ENCODE results near the gene KMT5B.

Gene KMT5B

DNA sequence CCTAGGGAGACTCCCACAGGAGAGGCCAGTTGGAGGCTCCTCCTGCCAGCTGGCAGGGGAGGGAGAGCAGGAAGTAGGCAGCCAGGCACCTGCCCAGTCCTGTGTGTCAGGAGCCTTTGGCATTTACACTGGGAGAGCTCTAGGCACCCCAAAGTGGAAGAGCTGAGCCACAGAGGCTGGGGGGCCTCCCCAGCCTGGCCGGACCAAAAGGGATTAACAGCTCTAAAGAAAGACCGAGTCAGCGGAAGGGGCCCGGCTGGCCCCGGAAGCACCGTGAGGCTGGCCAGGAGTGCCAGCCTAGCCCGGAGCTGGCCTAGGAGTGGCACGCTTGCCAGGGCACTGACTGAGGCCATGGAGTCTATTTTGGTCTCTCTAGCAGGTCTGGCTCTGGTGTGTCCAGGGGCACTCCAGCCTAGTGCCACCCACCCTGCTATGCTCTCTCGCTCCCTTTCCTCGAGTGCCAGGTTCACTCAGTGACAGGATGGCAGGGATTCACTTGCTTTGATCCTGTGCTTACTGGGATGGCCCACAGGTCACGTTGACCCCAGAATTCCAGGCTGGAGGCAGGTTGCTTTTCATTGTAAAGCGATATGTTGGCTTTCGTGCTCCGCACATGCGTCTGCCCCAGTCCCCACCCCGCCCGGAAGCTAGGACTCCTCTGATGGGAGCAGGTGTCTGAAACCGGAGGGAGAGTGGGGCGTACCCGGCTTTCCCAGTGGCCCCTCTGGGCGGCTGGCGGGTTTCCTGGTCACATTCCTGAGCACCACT is 3.3 kb upstream of the KMT5B start:
- Histone ChIP-seq H3K9ac (ENCODE audit: low read length) (no peak overlapping the region), H3K4me3 (ENCODE audit: low read depth, low read length) (no peak overlapping the region), H3K27me3 (ENCODE audit: control insufficient read depth, insufficient read depth, low read length) (peaks cover 14% of the 10 kb centered on the region), H3K36me3 (ENCODE audit: control insufficient read depth, insufficient read depth, low read length) (no peaks in the 10 kb centered on the region), H3K9me3 (ENCODE audit: control insufficient read depth, insufficient read depth, low read depth, low read length) (no peaks in the 10 kb centered on the region), H3K27ac (ENCODE audit: low read depth, low read length) (no peak overlapping the region), H3K4me1 (ENCODE audit: control insufficient read depth, insufficient read depth, low read length) (peaks cover 13% of the 10 kb centered on the region)

DNA sequence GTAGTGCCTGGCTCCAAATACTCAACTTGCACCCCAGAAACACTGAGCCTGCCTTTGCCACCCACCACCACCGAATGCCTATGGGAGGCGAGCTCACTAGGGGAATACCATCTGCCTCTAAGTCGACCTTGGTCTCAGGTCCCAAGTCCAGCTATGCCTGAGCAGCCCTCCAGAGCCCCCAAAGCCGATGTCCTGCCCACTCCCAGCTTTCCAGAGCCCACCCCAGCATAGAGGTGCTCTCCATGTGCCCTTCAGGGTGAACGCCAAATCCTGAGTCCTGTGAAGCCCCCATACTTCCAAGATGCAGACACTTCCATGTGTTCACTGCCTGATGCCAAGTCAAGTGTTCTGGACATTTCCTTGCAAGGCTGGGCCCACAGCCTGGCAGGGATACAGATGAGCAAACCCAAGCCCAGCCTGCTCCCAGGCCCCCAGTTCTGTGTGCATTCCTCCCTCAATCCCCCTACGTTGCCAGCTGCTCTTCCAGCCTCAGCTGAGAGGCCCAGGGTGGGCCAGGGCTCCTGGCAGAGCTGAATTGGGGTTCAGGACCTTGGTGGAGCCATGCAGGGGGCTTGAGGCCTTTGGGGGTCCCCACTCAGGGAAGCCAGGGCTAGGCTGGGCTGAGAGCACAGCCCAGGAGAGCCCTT is 2.6 kb upstream of the KMT5B start:
- Histone ChIP-seq H3K36me3 (ENCODE audit: control insufficient read depth, insufficient read depth, low read length) (no peaks in the 10 kb centered on the region), H3K9me3 (ENCODE audit: control insufficient read depth, insufficient read depth, low read depth, low read length) (no peaks in the 10 kb centered on the region), H3K4me3 (ENCODE audit: low read depth, low read length) (no peak overlapping the region), H3K9ac (ENCODE audit: low read length) (no peak overlapping the region), H3K27ac (ENCODE audit: low read depth, low read length) (no peak overlapping the region), H3K4me1 (ENCODE audit: control insufficient read depth, insufficient read depth, low read length) (peaks cover 18% of the 10 kb centered on the region), H3K27me3 (ENCODE audit: control insufficient read depth, insufficient read depth, low read length) (peaks cover 14% of the 10 kb centered on the region)

DNA sequence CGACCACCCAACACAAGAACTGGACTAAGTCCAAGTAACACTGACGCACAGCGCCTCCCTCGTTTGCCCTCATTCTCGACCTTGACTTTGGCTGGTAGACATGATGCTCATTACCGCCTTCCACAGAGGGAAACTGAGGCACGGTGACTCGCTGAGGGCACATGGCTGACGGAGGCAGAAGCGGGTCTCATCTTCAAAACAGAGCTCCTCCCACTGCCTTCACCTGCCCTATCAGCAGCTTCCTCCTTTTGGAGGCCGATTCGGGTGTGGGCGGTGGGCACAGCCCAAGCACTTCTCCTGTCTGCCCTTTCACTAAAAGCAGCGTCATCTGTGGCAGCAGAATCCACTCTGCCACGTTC is 2.0 kb upstream of the KMT5B start:
- Histone ChIP-seq H3K27ac (ENCODE audit: low read depth, low read length) (no peak overlapping the region), H3K36me3 (ENCODE audit: control insufficient read depth, insufficient read depth, low read length) (no peaks in the 10 kb centered on the region), H3K4me1 (ENCODE audit: control insufficient read depth, insufficient read depth, low read length) (peaks cover 19% of the 10 kb centered on the region), H3K4me3 (ENCODE audit: low read depth, low read length) (no peak overlapping the region), H3K9me3 (ENCODE audit: control insufficient read depth, insufficient read depth, low read depth, low read length) (no peaks in the 10 kb centered on the region), H3K27me3 (ENCODE audit: control insufficient read depth, insufficient read depth, low read length) (peaks cover 14% of the 10 kb centered on the region), H3K9ac (ENCODE audit: low read length) (no peak overlapping the region)

DNA sequence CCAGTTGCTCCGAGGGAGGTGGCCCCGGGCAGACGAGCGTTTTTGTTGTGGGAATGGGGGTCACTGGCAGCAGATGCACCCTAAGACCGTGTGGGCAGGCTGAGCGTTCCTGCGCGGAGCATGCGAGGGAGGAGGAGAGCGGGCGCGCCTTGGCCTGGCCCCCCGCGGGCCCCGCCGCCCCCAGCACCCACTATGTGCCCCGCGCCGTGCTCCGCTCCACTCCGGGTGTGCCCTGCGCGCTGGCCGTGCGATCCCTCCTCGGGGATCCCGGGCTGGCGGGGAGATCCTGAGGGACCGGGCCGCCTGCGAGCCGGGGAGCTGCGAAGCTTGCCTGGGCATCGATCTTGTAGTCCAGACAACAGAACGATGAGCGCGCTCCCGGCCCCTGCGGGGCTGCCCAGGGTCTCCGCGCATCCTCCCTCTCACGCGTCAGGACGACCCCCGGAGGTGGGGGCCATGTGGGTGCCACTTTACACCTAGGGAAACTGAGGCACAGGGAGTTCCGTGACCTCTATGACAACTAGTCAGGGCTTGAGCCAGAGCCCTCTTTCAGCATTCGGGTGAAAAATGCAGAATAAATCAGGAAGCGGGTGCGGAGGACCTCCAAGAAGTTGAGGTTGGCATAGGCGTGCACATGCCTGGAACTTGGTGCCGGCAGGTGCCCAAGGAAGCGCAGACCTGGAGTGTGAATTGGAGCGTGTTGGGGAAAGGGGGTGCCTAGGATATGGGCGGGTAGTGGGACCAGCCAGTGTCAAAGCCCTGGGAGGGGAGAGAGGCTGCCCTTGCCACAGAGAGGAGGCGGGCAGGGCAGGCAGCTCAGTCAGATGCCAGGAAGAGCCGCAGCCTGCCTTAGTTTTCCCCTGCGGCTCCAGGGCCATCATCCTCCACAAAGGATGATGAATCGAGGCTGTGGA is 1.3 kb upstream of the KMT5B start:
- Histone ChIP-seq H3K4me1 (ENCODE audit: control insufficient read depth, insufficient read depth, low read length) (peaks cover 21% of the 10 kb centered on the region), H3K9ac (ENCODE audit: low read length) (peak overlapping the region; percentile 100), H3K4me3 (ENCODE audit: low read depth, low read length) (peak overlapping the region; percentile 84), H3K9me3 (ENCODE audit: control insufficient read depth, insufficient read depth, low read depth, low read length) (no peaks in the 10 kb centered on the region), H3K27me3 (ENCODE audit: control insufficient read depth, insufficient read depth, low read length) (peaks cover 14% of the 10 kb centered on the region), H3K36me3 (ENCODE audit: control insufficient read depth, insufficient read depth, low read length) (no peaks in the 10 kb centered on the region), H3K27ac (ENCODE audit: low read depth, low read length) (peak overlapping the region; percentile 99)

DNA sequence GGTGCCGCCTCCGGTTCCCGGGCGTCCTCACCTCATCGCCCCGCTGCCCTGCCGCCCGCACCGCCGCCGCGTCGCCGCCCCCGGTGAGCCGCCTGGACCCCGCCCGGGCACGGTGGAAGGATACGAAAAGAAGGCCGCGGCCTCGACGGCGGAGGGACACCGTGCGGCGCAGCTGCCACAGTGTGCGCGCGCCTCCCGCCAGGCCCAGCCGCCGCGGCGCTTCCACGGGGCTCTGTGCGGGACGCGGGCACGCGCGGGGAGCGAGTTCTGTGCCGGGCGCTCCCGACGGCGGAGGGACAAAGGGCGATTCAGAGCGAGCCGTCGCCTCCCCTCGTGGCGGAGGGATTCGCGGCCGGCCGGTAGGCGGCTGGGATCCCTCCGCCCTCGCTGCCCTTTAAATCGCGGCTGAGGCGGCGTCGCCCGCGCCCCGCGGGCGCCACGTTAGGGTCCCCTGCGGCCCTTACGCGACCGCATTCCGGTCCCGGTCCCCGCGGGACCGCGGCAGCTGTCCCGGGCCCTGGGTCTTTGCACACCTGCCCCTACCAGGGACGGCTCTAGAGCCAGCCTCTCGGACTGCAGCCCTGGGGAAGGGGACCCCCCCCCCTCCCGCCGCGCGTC is 568 bp upstream of the KMT5B start:
- H3K9ac ChIP-seq (ENCODE audit: low read length) = peak overlapping the region; percentile 100
- H3K27ac ChIP-seq (ENCODE audit: low read depth, low read length) = peak overlapping the region; percentile 99
- H3K36me3 ChIP-seq (ENCODE audit: control insufficient read depth, insufficient read depth, low read length) = no peaks in the 10 kb centered on the region
- H3K4me1 ChIP-seq (ENCODE audit: control insufficient read depth, insufficient read depth, low read length) = peaks cover 24% of the 10 kb centered on the region
- peaks cover 14% of the 10 kb centered on the region for H3K27me3 ChIP-seq (ENCODE audit: control insufficient read depth, insufficient read depth, low read length)
- no peaks in the 10 kb centered on the region for H3K9me3 ChIP-seq (ENCODE audit: control insufficient read depth, insufficient read depth, low read depth, low read length)
- peak overlapping the region; percentile 84 for H3K4me3 ChIP-seq (ENCODE audit: low read depth, low read length)

DNA sequence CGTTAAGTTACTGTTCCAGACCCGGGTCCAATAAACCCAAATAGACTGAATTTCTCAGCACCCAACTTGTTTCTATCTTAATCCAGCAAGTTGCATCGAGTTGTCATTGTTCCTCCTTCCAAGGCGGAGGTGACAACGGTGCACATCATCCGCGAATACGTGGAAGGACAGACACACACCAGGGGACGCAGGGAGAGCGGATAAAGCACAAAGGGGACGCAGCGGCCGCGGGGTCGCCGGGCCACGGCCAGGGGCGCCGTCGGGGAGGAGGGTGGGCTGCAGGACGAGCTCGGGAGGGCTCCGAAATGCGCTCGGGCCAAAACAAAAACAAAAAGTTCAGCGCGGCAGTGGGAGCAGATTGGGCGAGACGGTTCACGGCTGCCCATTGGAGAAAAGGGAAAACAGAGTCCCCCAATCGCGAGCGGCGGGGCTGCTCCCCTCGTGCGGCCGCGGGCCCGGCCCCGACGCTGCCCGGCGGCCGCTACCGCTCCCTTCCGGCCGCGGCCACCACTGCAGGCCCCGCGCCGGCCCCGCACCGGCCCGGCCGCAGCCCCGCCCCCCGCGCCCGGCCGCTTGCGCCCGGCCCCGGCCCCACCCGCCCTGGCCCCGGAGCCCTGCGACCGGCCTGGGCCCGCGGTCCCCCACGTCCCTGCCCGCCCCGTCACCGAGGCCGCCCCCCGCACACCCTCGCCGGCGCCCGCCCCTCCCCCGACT is 518 bp downstream of the KMT5B start:
- Histone ChIP-seq H3K9ac (ENCODE audit: low read length) (peak overlapping the region; percentile 79), H3K27me3 (ENCODE audit: control insufficient read depth, insufficient read depth, low read length) (peaks cover 14% of the 10 kb centered on the region), H3K36me3 (ENCODE audit: control insufficient read depth, insufficient read depth, low read length) (no peaks in the 10 kb centered on the region), H3K27ac (ENCODE audit: low read depth, low read length) (no peak overlapping the region), H3K9me3 (ENCODE audit: control insufficient read depth, insufficient read depth, low read depth, low read length) (no peaks in the 10 kb centered on the region), H3K4me3 (ENCODE audit: low read depth, low read length) (peak overlapping the region; percentile 94), H3K4me1 (ENCODE audit: control insufficient read depth, insufficient read depth, low read length) (peaks cover 24% of the 10 kb centered on the region)

DNA sequence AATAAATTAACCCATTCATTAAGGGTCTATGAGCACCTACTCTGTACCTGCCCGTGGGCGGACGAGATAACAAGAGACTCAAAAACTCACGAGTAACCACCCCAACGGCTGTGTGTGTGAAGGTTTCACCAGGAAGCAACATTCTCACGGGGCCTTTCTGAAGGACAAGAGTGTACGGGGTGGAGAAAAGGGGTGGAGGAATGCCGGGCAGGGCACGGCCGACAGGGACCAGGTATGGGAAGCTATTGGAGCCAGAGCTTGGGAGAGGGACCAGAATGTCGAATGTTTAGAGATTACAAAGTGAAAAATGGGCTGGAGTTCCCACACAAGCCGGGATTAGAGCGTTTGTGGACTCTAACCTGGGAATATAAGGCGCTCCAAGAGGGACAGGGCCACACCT is 1.6 kb downstream of the KMT5B start:
- peaks cover 14% of the 10 kb centered on the region for H3K27me3 ChIP-seq (ENCODE audit: control insufficient read depth, insufficient read depth, low read length)
- no peaks in the 10 kb centered on the region for H3K36me3 ChIP-seq (ENCODE audit: control insufficient read depth, insufficient read depth, low read length)
- no peaks in the 10 kb centered on the region for H3K9me3 ChIP-seq (ENCODE audit: control insufficient read depth, insufficient read depth, low read depth, low read length)
- peaks cover 24% of the 10 kb centered on the region for H3K4me1 ChIP-seq (ENCODE audit: control insufficient read depth, insufficient read depth, low read length)
- H3K27ac ChIP-seq (ENCODE audit: low read depth, low read length) = no peak overlapping the region
- H3K4me3 ChIP-seq (ENCODE audit: low read depth, low read length) = peak overlapping the region; percentile 94
- H3K9ac ChIP-seq (ENCODE audit: low read length) = no peak overlapping the region

DNA sequence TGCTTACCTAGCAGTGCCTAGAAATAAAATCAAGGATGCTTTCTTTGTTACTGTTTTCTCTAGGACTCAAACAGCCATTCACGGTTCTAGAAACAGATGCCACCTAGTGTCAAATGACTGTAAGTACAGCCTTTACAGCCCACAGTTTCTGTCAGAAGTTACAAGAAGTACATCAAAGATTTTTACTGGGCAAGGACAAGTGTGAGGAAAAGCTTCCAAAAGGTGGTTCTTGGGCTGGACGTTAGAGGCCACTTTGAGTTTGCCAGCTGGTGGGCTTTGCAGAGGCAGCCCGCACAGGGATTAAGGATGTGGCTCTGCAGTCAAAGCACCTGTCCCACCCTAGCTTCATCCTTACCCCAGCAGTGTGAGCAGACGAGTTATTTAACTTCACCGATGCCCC is 6.9 kb downstream of the KMT5B start:
- Histone ChIP-seq H3K36me3 (ENCODE audit: control insufficient read depth, insufficient read depth, low read length) (no peaks in the 10 kb centered on the region), H3K4me3 (ENCODE audit: low read depth, low read length) (no peak overlapping the region), H3K27ac (ENCODE audit: low read depth, low read length) (no peak overlapping the region), H3K4me1 (ENCODE audit: control insufficient read depth, insufficient read depth, low read length) (peaks cover 24% of the 10 kb centered on the region), H3K9me3 (ENCODE audit: control insufficient read depth, insufficient read depth, low read depth, low read length) (no peaks in the 10 kb centered on the region), H3K9ac (ENCODE audit: low read length) (no peak overlapping the region), H3K27me3 (ENCODE audit: control insufficient read depth, insufficient read depth, low read length) (no peaks in the 10 kb centered on the region)

DNA sequence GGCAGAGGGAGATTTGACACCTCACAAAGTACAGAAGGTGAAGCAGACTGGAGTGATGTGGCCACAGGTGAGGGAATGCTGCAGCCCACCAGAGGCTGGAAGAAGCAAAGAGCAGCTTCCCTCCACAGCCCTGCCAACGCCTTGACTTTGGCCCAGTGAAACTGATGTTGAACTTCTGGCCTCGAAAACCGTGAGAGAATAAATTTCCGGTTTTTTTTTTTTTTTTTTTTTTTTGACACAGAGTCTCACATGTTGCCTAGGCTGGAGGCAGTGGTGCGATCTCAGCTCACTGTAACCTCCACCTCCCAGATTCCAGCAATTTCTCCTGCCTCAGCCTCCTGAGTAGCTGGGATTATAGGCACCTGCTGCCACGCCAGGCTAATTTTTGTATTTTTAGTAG is 8.7 kb downstream of the KMT5B start:
- H3K4me3 ChIP-seq (ENCODE audit: low read depth, low read length) = no peak overlapping the region
- H3K27ac ChIP-seq (ENCODE audit: low read depth, low read length) = no peak overlapping the region
- H3K36me3 ChIP-seq (ENCODE audit: control insufficient read depth, insufficient read depth, low read length) = no peaks in the 10 kb centered on the region
- H3K27me3 ChIP-seq (ENCODE audit: control insufficient read depth, insufficient read depth, low read length) = no peaks in the 10 kb centered on the region
- no peaks in the 10 kb centered on the region for H3K9me3 ChIP-seq (ENCODE audit: control insufficient read depth, insufficient read depth, low read depth, low read length)
- no peak overlapping the region for H3K9ac ChIP-seq (ENCODE audit: low read length)
- H3K4me1 ChIP-seq (ENCODE audit: control insufficient read depth, insufficient read depth, low read length) = peaks cover 20% of the 10 kb centered on the region

DNA sequence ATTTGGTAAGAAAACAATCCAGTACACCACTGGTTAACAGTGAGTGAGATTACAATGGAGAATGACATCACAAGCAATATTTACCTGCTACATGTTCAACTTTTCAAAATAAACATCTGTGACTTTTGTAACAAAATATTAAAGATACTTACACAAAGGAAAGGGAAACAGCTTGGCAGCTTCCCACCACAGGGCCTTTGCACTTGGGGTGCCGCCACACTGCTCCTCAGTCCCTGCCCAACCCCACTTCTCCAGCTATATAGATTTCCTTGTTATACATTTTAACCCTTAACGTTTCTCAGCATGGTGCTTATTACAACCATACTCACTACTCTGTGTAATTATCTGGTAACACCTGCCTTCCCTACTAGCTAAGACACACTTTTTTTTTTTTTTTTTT is 10.9 kb downstream of the KMT5B start:
- H3K9ac ChIP-seq (ENCODE audit: low read length) = no peak overlapping the region
- H3K27ac ChIP-seq (ENCODE audit: low read depth, low read length) = no peak overlapping the region
- no peaks in the 10 kb centered on the region for H3K9me3 ChIP-seq (ENCODE audit: control insufficient read depth, insufficient read depth, low read depth, low read length)
- H3K27me3 ChIP-seq (ENCODE audit: control insufficient read depth, insufficient read depth, low read length) = no peaks in the 10 kb centered on the region
- H3K4me1 ChIP-seq (ENCODE audit: control insufficient read depth, insufficient read depth, low read length) = peaks cover 21% of the 10 kb centered on the region
- no peaks in the 10 kb centered on the region for H3K36me3 ChIP-seq (ENCODE audit: control insufficient read depth, insufficient read depth, low read length)
- H3K4me3 ChIP-seq (ENCODE audit: low read depth, low read length) = no peak overlapping the region
